Breast epithelium (tissue), 3 donors: Measurements from ENCODE around the gene GATC.

Source experiments
- POLR2A ChIP-seq: fragments of 450-650 bp; IDR thresholded peaks from one replicate; pipeline ENCODE4 v1.6.1; 2016; ENCODE audit warnings: antibody characterized with exemption, mild to moderate bottlenecking, moderate library complexity
- POLR2AphosphoS5 ChIP-seq, 3 donors: sonication (generic); formaldehyde crosslinking; IDR thresholded peaks; one replicate each; pipeline ENCODE4 v1.6.1; 2017; ENCODE audit warnings: antibody characterized with exemption in 3 of 3
- TF ChIP-seq, protein P1 (sequence below), 3 donors: fragments of 450-650 bp; IDR thresholded peaks; one replicate each; pipeline ENCODE4 v1.5.1; 2016 to 2017; ENCODE audit warnings: antibody characterized with exemption in 3 of 3, mild to moderate bottlenecking in 3 of 3, moderate library complexity in 3 of 3

- TF ChIP-seq, protein P1, sequence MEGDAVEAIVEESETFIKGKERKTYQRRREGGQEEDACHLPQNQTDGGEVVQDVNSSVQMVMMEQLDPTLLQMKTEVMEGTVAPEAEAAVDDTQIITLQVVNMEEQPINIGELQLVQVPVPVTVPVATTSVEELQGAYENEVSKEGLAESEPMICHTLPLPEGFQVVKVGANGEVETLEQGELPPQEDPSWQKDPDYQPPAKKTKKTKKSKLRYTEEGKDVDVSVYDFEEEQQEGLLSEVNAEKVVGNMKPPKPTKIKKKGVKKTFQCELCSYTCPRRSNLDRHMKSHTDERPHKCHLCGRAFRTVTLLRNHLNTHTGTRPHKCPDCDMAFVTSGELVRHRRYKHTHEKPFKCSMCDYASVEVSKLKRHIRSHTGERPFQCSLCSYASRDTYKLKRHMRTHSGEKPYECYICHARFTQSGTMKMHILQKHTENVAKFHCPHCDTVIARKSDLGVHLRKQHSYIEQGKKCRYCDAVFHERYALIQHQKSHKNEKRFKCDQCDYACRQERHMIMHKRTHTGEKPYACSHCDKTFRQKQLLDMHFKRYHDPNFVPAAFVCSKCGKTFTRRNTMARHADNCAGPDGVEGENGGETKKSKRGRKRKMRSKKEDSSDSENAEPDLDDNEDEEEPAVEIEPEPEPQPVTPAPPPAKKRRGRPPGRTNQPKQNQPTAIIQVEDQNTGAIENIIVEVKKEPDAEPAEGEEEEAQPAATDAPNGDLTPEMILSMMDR (IDR thresholded peaks at IDR 0.05), result peak; percentile 13 to 37 (median 26)
- no peak for TF ChIP-seq POLR2A
- TF ChIP-seq POLR2AphosphoS5 (IDR thresholded peaks at IDR 0.05), result no peak
Observed at GRCh38 chr12:120466560-120467315, 20.5 kb downstream of the GATC start.
